ENCODE data around the gene JAZF1.

The JAZF1 gene

DNA sequence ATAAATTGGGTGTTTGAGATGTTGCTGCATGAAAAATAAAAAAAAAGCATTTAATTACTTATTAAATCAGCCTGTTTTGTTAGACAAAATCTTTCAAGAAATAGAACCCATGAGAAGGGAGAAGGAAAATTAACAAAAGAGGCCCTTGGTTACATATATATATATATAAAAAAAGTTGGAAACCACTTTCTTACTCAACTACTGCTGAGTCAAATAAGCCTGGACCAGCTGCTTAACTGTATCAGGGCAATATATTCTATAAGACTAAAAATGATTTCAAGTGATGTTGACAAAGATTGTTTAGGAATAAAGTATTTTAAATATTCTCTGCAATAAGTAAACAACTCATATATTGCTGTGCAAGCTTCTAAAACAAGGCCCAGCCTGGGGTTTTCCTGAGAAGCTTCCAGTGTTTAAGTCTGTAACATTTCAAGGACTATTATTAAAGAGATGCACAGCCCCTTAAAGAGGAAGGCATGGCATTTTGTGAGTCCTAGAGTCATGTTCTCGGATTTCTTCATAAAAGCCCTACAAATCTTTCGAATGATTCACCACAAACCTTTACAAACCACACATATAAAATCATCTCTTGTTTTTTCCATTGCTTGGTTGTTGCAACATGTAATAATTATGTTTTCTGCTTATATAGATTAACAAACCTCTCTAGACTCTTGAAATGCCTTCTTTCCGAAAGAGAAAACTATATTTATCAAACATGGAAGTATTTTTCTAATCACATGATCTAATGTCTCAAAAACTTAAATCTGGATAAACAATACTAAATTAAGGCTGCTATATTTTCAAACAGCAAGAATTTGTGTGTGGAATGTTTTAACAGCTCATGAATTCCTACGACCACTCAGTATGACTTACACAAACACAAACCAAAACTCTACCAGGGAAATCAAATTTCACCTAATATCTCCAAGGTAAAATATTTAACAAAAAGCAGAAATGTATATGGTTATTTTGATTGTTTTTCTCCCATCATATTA, 14.3 kb downstream of the JAZF1 start:
- Histone ChIP-seq H3K9me2 (replicated peaks; ENCODE audit: control insufficient read depth, low read length) (no peaks in the 10 kb centered on the region), H4K20me1 (ENCODE audit: control insufficient read depth, insufficient read depth, low read depth, low read length) (no peaks in the 10 kb centered on the region), H3F3A (ENCODE audit: control insufficient read depth, insufficient read depth) (peaks cover 55% of the 10 kb centered on the region), H3K36me3 (ENCODE audit: control insufficient read depth, low read length) (peaks cover 58% of the 10 kb centered on the region), H3K27me3 (ENCODE audit: control insufficient read depth, low read length) (no peaks in the 10 kb centered on the region), H3K4me1 (ENCODE audit: control insufficient read depth, low read length) (peaks cover 100% of the 10 kb centered on the region), H3K4me3 (ENCODE audit: low read length) (peak overlapping the region; percentile 60), H3K4me2 (ENCODE audit: low read length) (peak overlapping the region; percentile 78), H3K79me2 (ENCODE audit: control insufficient read depth, low read length) (peaks cover 92% of the 10 kb centered on the region), H3K27ac (ENCODE audit: low read depth, low read length) (peak overlapping the region; percentile 84), H3K9me3 (ENCODE audit: control insufficient read depth, insufficient read depth, low read length) (no peaks in the 10 kb centered on the region)
- no peak for TF ChIP-seq EZH2phosphoT487 (IDR thresholded peaks at IDR 0.05; ENCODE audit: borderline replicate concordance, low read length)
- TF ChIP-seq, protein P1, sequence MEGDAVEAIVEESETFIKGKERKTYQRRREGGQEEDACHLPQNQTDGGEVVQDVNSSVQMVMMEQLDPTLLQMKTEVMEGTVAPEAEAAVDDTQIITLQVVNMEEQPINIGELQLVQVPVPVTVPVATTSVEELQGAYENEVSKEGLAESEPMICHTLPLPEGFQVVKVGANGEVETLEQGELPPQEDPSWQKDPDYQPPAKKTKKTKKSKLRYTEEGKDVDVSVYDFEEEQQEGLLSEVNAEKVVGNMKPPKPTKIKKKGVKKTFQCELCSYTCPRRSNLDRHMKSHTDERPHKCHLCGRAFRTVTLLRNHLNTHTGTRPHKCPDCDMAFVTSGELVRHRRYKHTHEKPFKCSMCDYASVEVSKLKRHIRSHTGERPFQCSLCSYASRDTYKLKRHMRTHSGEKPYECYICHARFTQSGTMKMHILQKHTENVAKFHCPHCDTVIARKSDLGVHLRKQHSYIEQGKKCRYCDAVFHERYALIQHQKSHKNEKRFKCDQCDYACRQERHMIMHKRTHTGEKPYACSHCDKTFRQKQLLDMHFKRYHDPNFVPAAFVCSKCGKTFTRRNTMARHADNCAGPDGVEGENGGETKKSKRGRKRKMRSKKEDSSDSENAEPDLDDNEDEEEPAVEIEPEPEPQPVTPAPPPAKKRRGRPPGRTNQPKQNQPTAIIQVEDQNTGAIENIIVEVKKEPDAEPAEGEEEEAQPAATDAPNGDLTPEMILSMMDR (IDR thresholded peaks at IDR 0.05; ENCODE audit: low read depth, low read length, poor library complexity, severe bottlenecking), result no peak

DNA sequence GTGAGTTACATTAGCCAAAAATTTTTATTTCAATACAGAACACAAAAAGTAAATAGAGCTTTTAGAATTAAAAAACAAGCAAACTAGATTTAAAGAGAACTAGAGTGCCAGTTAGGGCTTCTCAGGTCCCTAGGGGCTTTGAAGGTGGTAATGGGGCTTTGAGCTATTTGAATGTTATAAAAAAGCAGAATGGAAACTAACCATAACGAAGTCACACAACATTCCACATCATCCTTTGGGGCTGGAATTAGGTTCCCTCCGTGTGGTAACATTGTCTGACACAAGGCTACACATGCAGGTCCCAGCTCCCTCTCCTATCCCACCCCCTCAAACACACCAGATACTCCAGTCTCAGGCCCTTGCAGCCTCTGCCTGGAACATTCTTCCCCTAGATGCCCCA, 15.3 kb downstream of the JAZF1 start:
- Histone ChIP-seq H3K9me2 (replicated peaks; ENCODE audit: control insufficient read depth, low read length) (no peaks in the 10 kb centered on the region), H3K4me1 (ENCODE audit: control insufficient read depth, low read length) (peaks cover 100% of the 10 kb centered on the region), H3K27me3 (ENCODE audit: control insufficient read depth, low read length) (no peaks in the 10 kb centered on the region), H3K36me3 (ENCODE audit: control insufficient read depth, low read length) (peaks cover 57% of the 10 kb centered on the region), H3K9me3 (ENCODE audit: control insufficient read depth, insufficient read depth, low read length) (no peaks in the 10 kb centered on the region), H3K79me2 (ENCODE audit: control insufficient read depth, low read length) (peaks cover 92% of the 10 kb centered on the region), H3K4me2 (ENCODE audit: low read length) (peak overlapping the region; percentile 78), H3F3A (ENCODE audit: control insufficient read depth, insufficient read depth) (peaks cover 59% of the 10 kb centered on the region), H4K20me1 (ENCODE audit: control insufficient read depth, insufficient read depth, low read depth, low read length) (no peaks in the 10 kb centered on the region), H3K4me3 (ENCODE audit: low read length) (peak overlapping the region; percentile 60), H3K27ac (ENCODE audit: low read depth, low read length) (peak overlapping the region; percentile 84)
- TF ChIP-seq, protein P1 (IDR thresholded peaks at IDR 0.05; ENCODE audit: low read depth, low read length, poor library complexity, severe bottlenecking), result no peak
- no peak for TF ChIP-seq EZH2phosphoT487 (IDR thresholded peaks at IDR 0.05; ENCODE audit: borderline replicate concordance, low read length)

DNA sequence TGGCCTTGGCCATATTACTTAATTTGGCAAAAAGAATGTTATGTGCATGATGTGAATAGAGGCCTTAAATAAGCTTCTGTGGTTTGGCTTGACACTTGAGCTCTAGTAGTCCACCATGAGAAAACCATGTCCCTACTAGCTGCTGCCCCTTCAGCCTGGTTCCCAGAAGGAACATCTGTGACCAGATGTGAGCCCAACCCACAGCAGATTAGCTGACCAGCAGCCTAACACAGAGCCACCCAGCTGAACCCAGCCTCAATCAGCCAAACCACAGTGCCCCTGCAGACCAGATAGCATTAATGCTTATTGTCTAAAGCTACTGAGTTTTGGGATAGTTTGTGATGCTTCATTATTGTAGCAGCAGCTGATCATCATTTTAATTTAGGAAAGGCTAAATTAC, 16.6 kb downstream of the JAZF1 start:
- Histone ChIP-seq H3F3A (ENCODE audit: control insufficient read depth, insufficient read depth) (peaks cover 60% of the 10 kb centered on the region), H3K79me2 (ENCODE audit: control insufficient read depth, low read length) (peaks cover 92% of the 10 kb centered on the region), H4K20me1 (ENCODE audit: control insufficient read depth, insufficient read depth, low read depth, low read length) (no peaks in the 10 kb centered on the region), H3K9me3 (ENCODE audit: control insufficient read depth, insufficient read depth, low read length) (no peaks in the 10 kb centered on the region), H3K27ac (ENCODE audit: low read depth, low read length) (peak overlapping the region; percentile 84), H3K4me3 (ENCODE audit: low read length) (peak overlapping the region; percentile 60), H3K4me2 (ENCODE audit: low read length) (peak overlapping the region; percentile 78), H3K27me3 (ENCODE audit: control insufficient read depth, low read length) (no peaks in the 10 kb centered on the region), H3K36me3 (ENCODE audit: control insufficient read depth, low read length) (peaks cover 52% of the 10 kb centered on the region), H3K4me1 (ENCODE audit: control insufficient read depth, low read length) (peaks cover 100% of the 10 kb centered on the region), H3K9me2 (replicated peaks; ENCODE audit: control insufficient read depth, low read length) (no peaks in the 10 kb centered on the region)
- no peak for TF ChIP-seq EZH2phosphoT487 (IDR thresholded peaks at IDR 0.05; ENCODE audit: borderline replicate concordance, low read length)
- TF ChIP-seq, protein P1 (IDR thresholded peaks at IDR 0.05; ENCODE audit: low read depth, low read length, poor library complexity, severe bottlenecking), result peak; percentile 51

Measured in DOHH2 (cell line).